GM18505 (cell line): ENCODE measurements around the gene PGAM2.

Experiments
- ATAC-seq: cut with Tn5 transposase; IDR thresholded peaks from one replicate; pipeline ENCODE4 v1.9.1; 2021; ENCODE audit not compliant: unreplicated experiment
- POLR2A ChIP-seq: IDR thresholded peaks from 4 replicates; pipeline ENCODE4 v1.6.1; 2011; ENCODE audit warnings: borderline replicate concordance; ENCODE audit not compliant: insufficient read depth, insufficient read length; ENCODE audit errors: extremely low read depth

The PGAM2 gene

DNA sequence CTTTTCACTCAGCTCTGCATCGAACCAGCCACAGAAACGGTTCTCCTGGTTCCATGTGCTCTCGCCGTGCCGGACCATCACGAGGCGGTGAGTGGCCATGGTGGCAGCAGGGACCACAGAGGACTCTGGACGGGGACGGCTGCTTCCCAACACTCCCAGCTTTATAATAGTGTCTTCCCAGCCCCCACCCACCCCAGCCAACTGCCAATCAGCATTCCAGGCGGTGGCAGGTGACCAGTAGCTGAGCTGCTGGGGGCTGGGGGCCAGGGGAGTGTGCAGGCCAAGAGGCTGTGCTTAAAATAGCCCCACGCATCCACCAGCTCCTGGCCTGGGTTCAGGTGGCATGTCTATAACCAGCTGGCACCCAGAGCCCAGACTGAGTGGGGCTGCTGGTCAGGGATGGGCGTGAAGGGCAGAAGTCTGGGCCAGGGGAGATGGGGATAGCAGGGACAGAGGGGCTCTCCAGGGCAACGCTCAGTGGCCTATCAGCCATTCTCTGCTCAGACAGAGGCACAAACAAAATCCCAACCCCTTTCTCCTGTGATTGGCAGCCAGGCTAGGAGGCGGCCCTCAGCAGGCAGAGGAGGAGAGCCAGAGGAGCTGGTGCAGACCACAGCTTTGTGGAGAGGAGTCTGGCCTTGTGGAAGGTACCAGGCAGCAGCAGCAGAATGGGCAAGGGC lies at the start of gene PGAM2:
TSS of gene PGAM2 (minus strand) at position 137 of the 680 bp plus-strand sequence. CDS start at position 99, 38 bp downstream.
- ATAC-seq, result no peak
- no peak for TF ChIP-seq POLR2A

DNA sequence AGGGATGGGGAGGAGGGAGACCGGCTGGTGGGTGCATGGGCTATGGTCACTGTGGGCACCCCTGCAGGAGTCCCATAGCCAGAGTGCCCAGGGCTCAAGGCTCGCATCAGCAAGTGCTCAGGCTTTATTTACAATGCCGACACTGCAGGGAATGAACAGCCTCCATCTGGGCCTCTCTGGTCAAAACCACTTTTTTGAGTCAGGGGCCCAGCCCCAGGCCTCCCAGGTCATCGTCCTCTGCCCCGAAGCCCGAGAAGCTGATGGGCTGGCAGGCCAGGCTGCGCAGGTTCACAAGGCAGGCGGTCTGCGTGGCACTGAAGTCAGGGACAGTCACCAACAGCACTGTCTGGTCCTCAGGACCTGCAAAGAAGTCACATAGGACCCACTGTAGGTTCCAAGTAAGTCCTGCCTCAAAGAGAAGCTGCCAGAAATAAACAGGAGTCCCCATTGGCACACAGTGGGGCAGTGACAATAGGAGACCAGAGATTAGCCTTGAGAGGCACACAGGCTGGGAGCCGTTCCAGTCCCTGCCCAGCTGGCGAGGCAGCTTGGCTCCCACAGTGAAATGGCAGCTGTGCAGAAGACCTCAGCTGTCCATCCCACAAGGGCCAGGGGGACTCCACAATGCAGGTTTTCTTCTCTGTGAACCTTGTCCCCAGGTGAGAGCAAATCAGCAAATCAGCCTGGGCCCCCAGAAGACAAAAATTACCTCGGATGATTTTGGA lies 49.4 kb upstream of the PGAM2 start:
- no peak for ATAC-seq
- no peak for TF ChIP-seq POLR2A

DNA sequence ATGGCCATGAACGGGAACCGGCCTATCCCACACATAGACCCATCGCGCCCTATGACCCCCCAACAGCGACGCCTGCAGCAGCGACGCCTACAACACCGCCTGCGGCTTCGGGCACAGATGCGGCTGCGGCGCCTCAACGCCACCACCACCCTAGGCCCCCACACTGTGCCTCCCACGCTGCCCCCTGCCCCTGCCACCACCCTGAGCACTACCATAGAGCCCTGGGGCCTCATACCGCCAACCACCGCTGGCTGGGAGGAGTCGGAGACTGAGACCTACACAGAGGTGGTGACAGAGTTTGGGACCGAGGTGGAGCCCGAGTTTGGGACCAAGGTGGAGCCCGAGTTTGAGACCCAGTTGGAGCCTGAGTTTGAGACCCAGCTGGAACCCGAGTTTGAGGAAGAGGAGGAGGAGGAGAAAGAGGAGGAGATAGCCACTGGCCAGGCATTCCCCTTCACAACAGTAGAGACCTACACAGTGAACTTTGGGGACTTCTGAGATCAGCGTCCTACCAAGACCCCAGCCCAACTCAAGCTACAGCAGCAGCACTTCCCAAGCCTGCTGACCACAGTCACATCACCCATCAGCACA lies 48.5 kb upstream of the PGAM2 start:
- no peak for TF ChIP-seq POLR2A
- no peak for ATAC-seq

DNA sequence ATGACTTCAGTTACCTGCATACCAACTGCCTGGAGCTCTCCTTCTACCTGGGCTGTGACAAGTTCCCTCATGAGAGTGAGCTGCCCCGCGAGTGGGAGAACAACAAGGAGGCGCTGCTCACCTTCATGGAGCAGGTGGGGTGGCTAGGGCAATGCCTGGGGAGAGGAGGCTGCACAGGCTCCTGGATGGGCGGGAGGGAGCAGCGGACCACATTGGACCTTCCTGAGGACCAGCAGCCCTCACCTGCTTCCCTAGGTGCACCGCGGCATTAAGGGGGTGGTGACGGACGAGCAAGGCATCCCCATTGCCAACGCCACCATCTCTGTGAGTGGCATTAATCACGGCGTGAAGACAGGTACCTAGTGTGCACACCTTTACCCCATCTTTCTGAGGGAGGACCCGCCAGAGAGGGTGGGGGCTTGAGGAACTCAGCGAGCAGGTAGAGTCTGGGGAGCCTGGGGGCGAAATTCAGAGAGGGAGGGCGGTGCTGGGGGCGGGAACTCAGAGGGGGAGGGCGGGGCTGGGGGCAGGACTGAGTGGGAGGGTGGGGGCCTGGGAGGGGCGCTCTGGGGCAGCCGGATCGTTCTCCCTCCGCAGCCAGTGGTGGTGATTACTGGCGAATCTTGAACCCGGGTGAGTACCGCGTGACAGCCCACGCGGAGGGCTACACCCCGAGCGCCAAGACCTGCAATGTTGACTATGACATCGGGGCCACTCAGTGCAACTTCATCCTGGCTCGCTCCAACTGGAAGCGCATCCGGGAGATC lies 47.8 kb upstream of the PGAM2 start:
- ATAC-seq, result no peak
- no peak for TF ChIP-seq POLR2A

- TF ChIP-seq POLR2A, result no peak
- no peak for ATAC-seq
Observed at GRCh38 chr7:44112231-44112996, 47.0 kb upstream of the PGAM2 start.

- no peak for ATAC-seq
- TF ChIP-seq POLR2A, result no peak
Observed at GRCh38 chr7:44111761-44112160, 46.4 kb upstream of the PGAM2 start.

DNA sequence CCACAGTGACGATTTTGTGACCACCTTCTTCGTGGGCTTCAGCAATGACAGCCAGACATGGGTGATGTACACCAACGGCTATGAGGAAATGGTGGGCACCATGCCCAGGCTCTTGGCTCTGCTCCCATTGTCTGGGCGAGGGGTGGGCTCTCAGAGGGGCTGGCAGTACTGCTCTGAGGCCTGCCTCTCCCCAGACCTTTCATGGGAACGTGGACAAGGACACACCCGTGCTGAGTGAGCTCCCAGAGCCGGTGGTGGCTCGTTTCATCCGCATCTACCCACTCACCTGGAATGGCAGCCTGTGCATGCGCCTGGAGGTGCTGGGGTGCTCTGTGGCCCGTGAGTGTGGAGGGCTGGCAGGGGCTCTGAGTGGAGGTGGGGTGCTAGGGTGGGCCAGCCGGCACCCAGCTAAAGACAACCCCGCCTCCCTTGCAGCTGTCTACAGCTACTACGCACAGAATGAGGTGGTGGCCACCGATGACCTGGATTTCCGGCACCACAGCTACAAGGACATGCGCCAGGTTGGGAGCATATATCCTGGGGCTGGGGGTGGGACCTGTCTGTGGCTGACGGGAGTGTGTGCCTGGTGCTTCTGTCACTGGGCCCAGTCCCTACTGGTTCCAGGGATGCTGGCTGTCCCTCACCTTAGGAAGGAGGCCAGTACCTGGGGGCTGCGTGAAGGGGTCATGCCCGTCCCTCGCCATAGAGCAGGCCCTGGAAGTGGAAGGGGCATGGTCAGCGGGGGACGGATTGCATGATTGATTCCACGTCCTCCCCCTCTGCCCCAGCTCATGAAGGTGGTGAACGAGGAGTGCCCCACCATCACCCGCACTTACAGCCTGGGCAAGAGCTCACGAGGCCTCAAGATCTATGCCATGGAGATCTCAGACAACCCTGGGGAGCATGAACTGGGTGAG lies 45.6 kb upstream of the PGAM2 start:
- no peak for ATAC-seq
- TF ChIP-seq POLR2A, result no peak

DNA sequence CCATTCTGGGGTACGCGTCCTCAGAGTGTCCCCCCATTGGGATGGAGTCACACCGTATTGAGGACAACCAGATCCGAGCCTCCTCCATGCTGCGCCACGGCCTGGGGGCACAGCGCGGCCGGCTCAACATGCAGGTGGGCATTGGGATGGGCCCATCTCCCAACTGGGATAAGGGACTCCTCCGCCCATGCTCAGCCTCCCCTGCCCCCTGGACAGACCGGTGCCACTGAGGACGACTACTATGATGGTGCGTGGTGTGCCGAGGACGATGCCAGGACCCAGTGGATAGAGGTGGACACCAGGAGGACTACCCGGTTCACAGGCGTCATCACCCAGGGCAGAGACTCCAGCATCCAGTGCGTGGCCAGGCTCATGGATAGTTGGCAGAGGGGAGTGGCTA lies 44.6 kb upstream of the PGAM2 start:
- no peak for ATAC-seq
- TF ChIP-seq POLR2A, result no peak

- TF ChIP-seq POLR2A, result no peak
Observed at GRCh38 chr7:44108768-44109750, 43.7 kb upstream of the PGAM2 start.

GRCh38 chr7:44107961-44108767 lies 42.8 kb upstream of the PGAM2 start:
- no peak for ATAC-seq

More at GRCh38 chr7:44108768-44109750, 43.7 kb upstream of the PGAM2 start:
- no peak for ATAC-seq

More at GRCh38 chr7:44107961-44108767, 42.8 kb upstream of the PGAM2 start:
- TF ChIP-seq POLR2A, result no peak
